Measurements from ENCODE around the gene NAXD.

DNA sequence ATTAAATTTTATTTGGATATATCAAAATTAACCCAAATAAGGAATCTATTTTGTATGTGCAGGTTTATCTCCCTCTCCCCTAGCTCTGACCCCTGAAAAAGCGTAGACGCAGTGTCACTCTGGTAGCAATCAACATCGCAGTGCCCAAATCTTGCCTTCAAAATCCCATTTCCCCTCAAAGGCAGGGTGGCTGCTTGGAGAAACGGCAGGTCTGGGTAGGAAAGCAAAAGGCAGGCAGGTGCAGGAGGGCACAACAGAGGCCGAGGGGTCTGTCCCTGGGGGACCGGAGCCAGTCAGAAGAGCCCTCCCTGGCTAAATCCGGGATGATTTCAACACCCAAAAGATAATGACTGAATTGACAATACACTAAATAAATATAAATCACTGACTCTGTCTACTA, 41.9 kb downstream of the NAXD start:
- TF ChIP-seq CEBPB (IDR thresholded peaks at IDR 0.05; ENCODE audit: low read depth, low read length): no peak
- TF ChIP-seq POLR2A (IDR thresholded peaks at IDR 0.05; ENCODE audit: low read depth, low read length): no peak
- TF ChIP-seq, protein P1, sequence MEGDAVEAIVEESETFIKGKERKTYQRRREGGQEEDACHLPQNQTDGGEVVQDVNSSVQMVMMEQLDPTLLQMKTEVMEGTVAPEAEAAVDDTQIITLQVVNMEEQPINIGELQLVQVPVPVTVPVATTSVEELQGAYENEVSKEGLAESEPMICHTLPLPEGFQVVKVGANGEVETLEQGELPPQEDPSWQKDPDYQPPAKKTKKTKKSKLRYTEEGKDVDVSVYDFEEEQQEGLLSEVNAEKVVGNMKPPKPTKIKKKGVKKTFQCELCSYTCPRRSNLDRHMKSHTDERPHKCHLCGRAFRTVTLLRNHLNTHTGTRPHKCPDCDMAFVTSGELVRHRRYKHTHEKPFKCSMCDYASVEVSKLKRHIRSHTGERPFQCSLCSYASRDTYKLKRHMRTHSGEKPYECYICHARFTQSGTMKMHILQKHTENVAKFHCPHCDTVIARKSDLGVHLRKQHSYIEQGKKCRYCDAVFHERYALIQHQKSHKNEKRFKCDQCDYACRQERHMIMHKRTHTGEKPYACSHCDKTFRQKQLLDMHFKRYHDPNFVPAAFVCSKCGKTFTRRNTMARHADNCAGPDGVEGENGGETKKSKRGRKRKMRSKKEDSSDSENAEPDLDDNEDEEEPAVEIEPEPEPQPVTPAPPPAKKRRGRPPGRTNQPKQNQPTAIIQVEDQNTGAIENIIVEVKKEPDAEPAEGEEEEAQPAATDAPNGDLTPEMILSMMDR (conservative IDR thresholded peaks at IDR 0.05; ENCODE audit: low read depth, low read length): no peak
